ENCODE measurements around the gene PLXNA1.

Gene PLXNA1

DNA sequence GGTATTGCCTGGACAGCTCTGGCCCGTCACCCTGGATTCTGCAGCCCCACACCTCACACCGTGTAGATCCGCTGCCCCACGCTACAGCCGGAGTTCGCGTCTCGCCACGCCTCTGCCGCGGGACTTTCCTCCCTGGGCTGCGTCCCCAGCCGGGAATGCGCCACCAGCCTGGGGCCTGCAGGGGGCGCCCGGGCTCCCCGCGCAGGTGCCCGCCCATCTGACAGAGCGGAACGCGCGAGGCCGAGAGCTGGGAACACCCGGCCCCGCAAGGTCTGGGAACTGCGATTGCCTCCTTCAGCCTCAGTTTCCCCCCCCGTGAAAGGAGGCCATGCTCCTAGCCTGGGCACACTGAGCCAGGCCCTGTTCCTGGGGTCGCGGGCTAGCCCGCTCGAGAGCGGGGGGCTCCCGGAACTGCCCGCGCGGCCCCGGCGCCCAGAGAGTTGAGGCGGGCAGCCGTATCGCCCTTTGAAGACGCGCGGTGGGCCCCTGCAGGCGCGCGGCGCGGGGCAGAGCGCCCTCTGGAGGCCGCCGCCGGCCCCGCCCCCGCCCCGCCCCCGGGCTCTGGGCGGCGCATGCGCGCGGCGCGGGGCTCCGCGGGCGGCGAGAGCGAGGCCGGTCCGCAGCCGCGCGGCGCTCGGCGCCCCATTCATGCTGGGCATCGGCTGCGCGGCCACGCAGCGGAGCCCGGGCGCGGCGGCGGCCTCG, at the start of gene PLXNA1:
PLXNA1 (plus strand) TSS at position 645 of the 705 bp plus-strand sequence. CDS start 5,479 bp downstream, outside the sequence.
- H3K27me3 ChIP-seq (ENCODE audit: low read depth, low read length): no peaks in the 10 kb centered on the region

GRCh38 chr3:126934031-126934531, 48.8 kb upstream of the PLXNA1 start:
- Histone ChIP-seq H3K27me3 (ENCODE audit: low read depth, low read length) (no peaks in the 10 kb centered on the region), H3K36me3 (ENCODE audit: control insufficient read depth in 1 of 2, insufficient read depth in 2 of 2, low read length in 2 of 2) (no peaks in the 10 kb centered on the region), H3K9me3 (ENCODE audit: control insufficient read depth in 1 of 2, low read length in 2 of 2) (no peaks in the 10 kb centered on the region), H3K27ac (ENCODE audit: low read length) (no peak overlapping the region), H3K4me1 (ENCODE audit: control insufficient read depth in 1 of 2, insufficient read depth in 2 of 2, low read length in 2 of 2) (peaks cover 0 to 9% of the 10 kb centered on the region in 2 donors), H3K4me3 (ENCODE audit: low read depth in 1 of 2, low read length in 2 of 2) (no peak overlapping the region)

More for the DNA sequence above, at the start of gene PLXNA1:
- H3K27ac ChIP-seq (ENCODE audit: low read length): no peak within 1 kb of the TSS
- H3K9me3 ChIP-seq (ENCODE audit: control insufficient read depth in 1 of 2, low read length in 2 of 2): no peaks in the 10 kb centered on the region
- H3K4me1 ChIP-seq (ENCODE audit: control insufficient read depth in 1 of 2, insufficient read depth in 2 of 2, low read length in 2 of 2): peaks cover 0 to 41% of the 10 kb centered on the region in 2 donors
- H3K4me3 ChIP-seq (ENCODE audit: low read depth in 1 of 2, low read length in 2 of 2): peak within 1 kb of the TSS; percentile 30 to 84
- no peaks in the 10 kb centered on the region for H3K36me3 ChIP-seq (ENCODE audit: control insufficient read depth in 1 of 2, insufficient read depth in 2 of 2, low read length in 2 of 2)

GRCh38 chr3:126934991-126935390, 47.9 kb upstream of the PLXNA1 start:
- no peaks in the 10 kb centered on the region for H3K27me3 ChIP-seq (ENCODE audit: low read depth, low read length)
- H3K4me1 ChIP-seq (ENCODE audit: control insufficient read depth in 1 of 2, insufficient read depth in 2 of 2, low read length in 2 of 2): peaks cover 0 to 9% of the 10 kb centered on the region in 2 donors
- no peaks in the 10 kb centered on the region for H3K9me3 ChIP-seq (ENCODE audit: control insufficient read depth in 1 of 2, low read length in 2 of 2)
- H3K4me3 ChIP-seq (ENCODE audit: low read depth in 1 of 2, low read length in 2 of 2): no peak overlapping the region
- H3K27ac ChIP-seq (ENCODE audit: low read length): no peak overlapping the region
- no peaks in the 10 kb centered on the region for H3K36me3 ChIP-seq (ENCODE audit: control insufficient read depth in 1 of 2, insufficient read depth in 2 of 2, low read length in 2 of 2)

GRCh38 chr3:126935756-126936509, 47.0 kb upstream of the PLXNA1 start:
- peaks cover 0 to 9% of the 10 kb centered on the region in 2 donors for H3K4me1 ChIP-seq (ENCODE audit: control insufficient read depth in 1 of 2, insufficient read depth in 2 of 2, low read length in 2 of 2)

DNA sequence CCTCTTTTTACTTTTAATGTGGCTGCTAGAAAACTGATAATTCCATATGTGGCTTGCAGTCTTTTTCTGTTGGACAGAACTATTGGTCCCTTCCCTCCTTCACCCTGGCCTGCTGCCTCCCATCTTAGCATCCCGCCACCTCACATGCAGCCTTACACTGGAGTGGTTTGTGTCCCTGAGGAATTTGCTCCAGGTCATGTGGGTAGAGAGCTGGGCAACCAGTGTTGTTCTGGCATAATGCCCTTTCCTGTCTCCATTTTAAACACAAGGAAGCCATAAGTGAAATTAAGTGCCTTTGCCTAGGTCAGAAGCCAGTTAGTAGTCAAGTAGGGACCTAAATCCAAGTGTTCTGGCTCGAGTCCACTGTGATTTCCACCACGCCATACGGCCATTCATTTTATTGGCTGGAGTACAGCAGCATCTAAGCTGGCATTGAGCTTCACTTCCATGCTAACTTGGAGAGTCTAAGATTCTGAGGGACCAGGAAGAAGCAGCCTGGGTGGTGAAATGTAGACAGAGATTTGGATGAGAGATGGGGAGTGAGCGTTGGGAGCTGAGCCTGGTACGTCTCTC, 46.0 kb upstream of the PLXNA1 start:
- H3K9me3 ChIP-seq (ENCODE audit: control insufficient read depth in 1 of 2, low read length in 2 of 2): no peaks in the 10 kb centered on the region
- no peak overlapping the region for H3K27ac ChIP-seq (ENCODE audit: low read length)
- H3K4me3 ChIP-seq (ENCODE audit: low read depth in 1 of 2, low read length in 2 of 2): no peak overlapping the region
- peaks cover 0 to 9% of the 10 kb centered on the region in 2 donors for H3K4me1 ChIP-seq (ENCODE audit: control insufficient read depth in 1 of 2, insufficient read depth in 2 of 2, low read length in 2 of 2)
- no peaks in the 10 kb centered on the region for H3K27me3 ChIP-seq (ENCODE audit: low read depth, low read length)
- no peaks in the 10 kb centered on the region for H3K36me3 ChIP-seq (ENCODE audit: control insufficient read depth in 1 of 2, insufficient read depth in 2 of 2, low read length in 2 of 2)

More at GRCh38 chr3:126935756-126936509, 47.0 kb upstream of the PLXNA1 start:
- Histone ChIP-seq H3K27me3 (ENCODE audit: low read depth, low read length) (no peaks in the 10 kb centered on the region), H3K36me3 (ENCODE audit: control insufficient read depth in 1 of 2, insufficient read depth in 2 of 2, low read length in 2 of 2) (no peaks in the 10 kb centered on the region), H3K4me3 (ENCODE audit: low read depth in 1 of 2, low read length in 2 of 2) (no peak overlapping the region), H3K9me3 (ENCODE audit: control insufficient read depth in 1 of 2, low read length in 2 of 2) (no peaks in the 10 kb centered on the region), H3K27ac (ENCODE audit: low read length) (no peak overlapping the region)

GRCh38 chr3:126937533-126937932, 45.4 kb upstream of the PLXNA1 start:
- Histone ChIP-seq H3K9me3 (ENCODE audit: control insufficient read depth in 1 of 2, low read length in 2 of 2) (no peaks in the 10 kb centered on the region), H3K4me1 (ENCODE audit: control insufficient read depth in 1 of 2, insufficient read depth in 2 of 2, low read length in 2 of 2) (peaks cover 0 to 9% of the 10 kb centered on the region in 2 donors), H3K27ac (ENCODE audit: low read length) (no peak overlapping the region), H3K4me3 (ENCODE audit: low read depth in 1 of 2, low read length in 2 of 2) (no peak overlapping the region), H3K36me3 (ENCODE audit: control insufficient read depth in 1 of 2, insufficient read depth in 2 of 2, low read length in 2 of 2) (no peaks in the 10 kb centered on the region), H3K27me3 (ENCODE audit: low read depth, low read length) (no peaks in the 10 kb centered on the region)

DNA sequence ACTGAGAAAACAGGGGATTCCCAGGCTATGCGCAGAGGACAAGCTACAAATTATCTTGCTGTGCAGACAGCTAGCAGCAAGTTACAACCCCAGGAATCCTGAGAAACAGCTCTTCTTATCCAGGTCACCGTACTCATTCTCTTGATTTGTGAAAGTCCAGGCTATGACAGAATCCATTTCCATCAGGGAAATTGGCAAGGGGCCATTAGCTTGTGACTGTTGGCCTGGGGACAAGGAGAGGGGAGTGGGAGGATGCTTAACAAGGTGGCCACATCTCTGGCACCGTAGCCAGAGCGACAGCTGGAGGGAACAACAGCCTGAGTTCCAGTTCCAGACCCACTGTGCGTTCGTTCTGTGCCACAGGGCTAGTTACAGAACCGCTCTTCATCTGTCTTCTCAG, 44.9 kb upstream of the PLXNA1 start:
- no peaks in the 10 kb centered on the region for H3K27me3 ChIP-seq (ENCODE audit: low read depth, low read length)
- no peak overlapping the region for H3K4me3 ChIP-seq (ENCODE audit: low read depth in 1 of 2, low read length in 2 of 2)

GRCh38 chr3:126938520-126939337, 44.2 kb upstream of the PLXNA1 start:
- Histone ChIP-seq H3K27ac (ENCODE audit: low read length) (no peak overlapping the region), H3K36me3 (ENCODE audit: control insufficient read depth in 1 of 2, insufficient read depth in 2 of 2, low read length in 2 of 2) (no peaks in the 10 kb centered on the region), H3K27me3 (ENCODE audit: low read depth, low read length) (no peaks in the 10 kb centered on the region), H3K4me1 (ENCODE audit: control insufficient read depth in 1 of 2, insufficient read depth in 2 of 2, low read length in 2 of 2) (peaks cover 0 to 9% of the 10 kb centered on the region in 2 donors), H3K9me3 (ENCODE audit: control insufficient read depth in 1 of 2, low read length in 2 of 2) (no peaks in the 10 kb centered on the region), H3K4me3 (ENCODE audit: low read depth in 1 of 2, low read length in 2 of 2) (no peak overlapping the region)

More for the DNA sequence above, 44.9 kb upstream of the PLXNA1 start:
- no peaks in the 10 kb centered on the region for H3K9me3 ChIP-seq (ENCODE audit: control insufficient read depth in 1 of 2, low read length in 2 of 2)
- H3K4me1 ChIP-seq (ENCODE audit: control insufficient read depth in 1 of 2, insufficient read depth in 2 of 2, low read length in 2 of 2): peaks cover 0 to 9% of the 10 kb centered on the region in 2 donors
- H3K27ac ChIP-seq (ENCODE audit: low read length): no peak overlapping the region
- H3K36me3 ChIP-seq (ENCODE audit: control insufficient read depth in 1 of 2, insufficient read depth in 2 of 2, low read length in 2 of 2): no peaks in the 10 kb centered on the region

GRCh38 chr3:126939338-126939718, 43.6 kb upstream of the PLXNA1 start:
- no peak overlapping the region for H3K4me3 ChIP-seq (ENCODE audit: low read depth in 1 of 2, low read length in 2 of 2)
- peaks cover 0 to 9% of the 10 kb centered on the region in 2 donors for H3K4me1 ChIP-seq (ENCODE audit: control insufficient read depth in 1 of 2, insufficient read depth in 2 of 2, low read length in 2 of 2)
- H3K27ac ChIP-seq (ENCODE audit: low read length): no peak overlapping the region
- no peaks in the 10 kb centered on the region for H3K36me3 ChIP-seq (ENCODE audit: control insufficient read depth in 1 of 2, insufficient read depth in 2 of 2, low read length in 2 of 2)
- no peaks in the 10 kb centered on the region for H3K9me3 ChIP-seq (ENCODE audit: control insufficient read depth in 1 of 2, low read length in 2 of 2)
- no peaks in the 10 kb centered on the region for H3K27me3 ChIP-seq (ENCODE audit: low read depth, low read length)

DNA sequence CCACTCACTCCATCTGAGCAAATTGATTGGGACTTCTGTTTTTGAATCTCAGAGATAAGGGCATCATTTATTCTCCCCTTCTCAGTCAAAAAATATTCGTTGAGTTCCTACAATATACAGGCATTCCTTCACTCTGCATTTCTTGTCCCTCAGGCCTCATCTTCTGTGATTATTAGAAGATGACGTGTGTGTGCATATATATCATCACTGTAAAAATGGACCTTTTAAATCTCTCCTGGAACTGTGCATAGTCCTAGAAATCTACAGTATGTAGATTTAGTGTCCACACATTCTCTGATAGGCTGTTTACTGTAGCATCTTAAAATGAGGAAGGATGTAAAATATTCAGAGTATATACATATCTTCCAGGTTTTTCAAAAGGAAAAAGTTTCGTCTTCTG, 43.2 kb upstream of the PLXNA1 start:
- Histone ChIP-seq H3K27me3 (ENCODE audit: low read depth, low read length) (no peaks in the 10 kb centered on the region), H3K27ac (ENCODE audit: low read length) (no peak overlapping the region), H3K9me3 (ENCODE audit: control insufficient read depth in 1 of 2, low read length in 2 of 2) (no peaks in the 10 kb centered on the region), H3K36me3 (ENCODE audit: control insufficient read depth in 1 of 2, insufficient read depth in 2 of 2, low read length in 2 of 2) (no peaks in the 10 kb centered on the region), H3K4me1 (ENCODE audit: control insufficient read depth in 1 of 2, insufficient read depth in 2 of 2, low read length in 2 of 2) (peaks cover 0 to 9% of the 10 kb centered on the region in 2 donors), H3K4me3 (ENCODE audit: low read depth in 1 of 2, low read length in 2 of 2) (no peak overlapping the region)

All from muscle layer of duodenum (tissue), 2 donors.